GM12878 (cell line): ENCODE data around the gene ANKDD1A. TPM values are rescaled to one million over a fixed set of nuclear protein-coding genes. Genes with fewer than 3 reads are reported as not detected.
A peak's percentile ranks its signal among the peaks of the same experiment; 100 is the strongest.

Experiments
- ATF7 ChIP-seq: fragments of 450-650 bp; IDR thresholded peaks from 2 replicates; pipeline ENCODE4 v1.6.1; 2016; ENCODE audit warnings: low read depth, mild to moderate bottlenecking
- BCLAF1 ChIP-seq: fragments of 450-650 bp; IDR thresholded peaks from 2 replicates; pipeline ENCODE4 v1.6.1; 2017; ENCODE audit warnings: antibody characterized with exemption, mild to moderate bottlenecking, moderate library complexity
- BMI1 ChIP-seq: fragments of 450-650 bp; IDR thresholded peaks from 2 replicates; pipeline ENCODE4 v1.6.1; 2016; ENCODE audit warnings: mild to moderate bottlenecking, moderate library complexity, borderline replicate concordance
- DPF2 ChIP-seq: fragments of 450-650 bp; IDR thresholded peaks from 2 replicates; pipeline ENCODE4 v1.6.1; 2017; ENCODE audit warnings: mild to moderate bottlenecking
- E2F4 ChIP-seq: IDR thresholded peaks from 2 replicates; pipeline ENCODE4 v1.6.1; 2012; ENCODE audit warnings: low read depth, low read length, improper control_type of control experiment
- EED ChIP-seq: sonication (generic); IDR thresholded peaks from 2 replicates; pipeline ENCODE4 v1.6.1; 2016; ENCODE audit warnings: antibody characterized with exemption, low read depth
- ELK1 ChIP-seq: IDR thresholded peaks from 2 replicates; pipeline ENCODE4 v1.6.1; 2012; ENCODE audit warnings: low read depth, low read length, improper control_type of control experiment
- EP300 ChIP-seq, 2 experiments: fragments of 150-350 bp in 1 of 2; IDR thresholded peaks; 2 replicates each; pipeline ENCODE4 v1.6.1; 2011 to 2012; ENCODE audit warnings: low read depth in 2 of 2, low read length in 2 of 2, borderline replicate concordance in 1 of 2, improper control_type of control experiment in 1 of 2, inconsistent platforms in 1 of 2; ENCODE audit not compliant: control insufficient read depth in 1 of 2
- ETV6 ChIP-seq, 2 experiments: fragments of 450-650 bp in 1 of 2; IDR thresholded peaks in 1 of 2; conservative IDR thresholded peaks in 1 of 2; 2 replicates each; pipeline ENCODE4 v1.6.1; 2014; ENCODE audit warnings: antibody characterized with exemption in 1 of 2, borderline replicate concordance in 1 of 2, low read depth in 1 of 2, mild to moderate bottlenecking in 1 of 2, moderate library complexity in 1 of 2
- EZH2 ChIP-seq: IDR thresholded peaks from 2 replicates; pipeline ENCODE4 v1.6.1; 2012; ENCODE audit warnings: low read depth, mild to moderate bottlenecking, control low read depth, inconsistent platforms, low read length, borderline replicate concordance; ENCODE audit not compliant: control insufficient read depth
- HDAC6 ChIP-seq: fragments of 200-600 bp; sonication (generic); IDR thresholded peaks from one replicate; pipeline ENCODE4 v1.8.0; 2017; ENCODE audit warnings: antibody characterized with exemption; ENCODE audit not compliant: unreplicated experiment
- MYB ChIP-seq: fragments of 150-350 bp; IDR thresholded peaks from 2 replicates; pipeline ENCODE4 v1.6.1; 2014; ENCODE audit warnings: mild to moderate bottlenecking, low read depth, low read length, borderline replicate concordance
- NFIC ChIP-seq: IDR thresholded peaks from 2 replicates; pipeline ENCODE4 v1.6.1; 2012; ENCODE audit warnings: low read depth, mild to moderate bottlenecking, inconsistent platforms, low read length, moderate library complexity
- NKRF ChIP-seq: fragments of 450-650 bp; conservative IDR thresholded peaks from 2 replicates; pipeline ENCODE4 v1.6.1; 2017; ENCODE audit warnings: mild to moderate bottlenecking, moderate library complexity
- NR2F1 ChIP-seq: fragments of 450-650 bp; conservative IDR thresholded peaks from 2 replicates; pipeline ENCODE4 v1.6.1; 2017; ENCODE audit warnings: mild to moderate bottlenecking
- PKNOX1 ChIP-seq: fragments of 450-650 bp; IDR thresholded peaks from 2 replicates; pipeline ENCODE4 v1.6.1; 2016; ENCODE audit warnings: mild to moderate bottlenecking
- RAD21 ChIP-seq: IDR thresholded peaks from 2 replicates; pipeline ENCODE4 v1.6.1; 2011; ENCODE audit warnings: mild to moderate bottlenecking, low read depth, low read length, moderate library complexity; ENCODE audit not compliant: insufficient read depth
- SREBF2 ChIP-seq: IDR thresholded peaks from 2 replicates; pipeline ENCODE4 v1.6.1; 2012; ENCODE audit warnings: mild to moderate bottlenecking, low read length
- STAT3 ChIP-seq: IDR thresholded peaks from 2 replicates; pipeline ENCODE4 v1.6.1; 2011; ENCODE audit warnings: low read depth, low read length, improper control_type of control experiment
- SUPT20H ChIP-seq: IDR thresholded peaks from 2 replicates; pipeline ENCODE4 v1.6.1; 2011; ENCODE audit warnings: low read depth, mild to moderate bottlenecking, low read length, moderate library complexity, borderline replicate concordance; ENCODE audit not compliant: control insufficient read depth
- TCF12 ChIP-seq: IDR thresholded peaks from 2 replicates; pipeline ENCODE4 v1.6.1; 2011; ENCODE audit warnings: low read depth, mild to moderate bottlenecking, low read length
- YY1 ChIP-seq: IDR thresholded peaks from 2 replicates; pipeline ENCODE4 v1.6.1; 2011; ENCODE audit warnings: low read depth, mild to moderate bottlenecking, low read length
- polyA plus RNA-seq, 11 experiments: library from polyadenylated mRNA; depleted of rRNA in 4 of 11; unstranded in 6 of 11; stranded (reverse) in 5 of 11; fragments of >200 nt; fragmentation: Nextera tagmentation in 4 of 11; fragmentation: Illumina TruSeq in 1 of 11; extraction: Ambion mirVana in 4 of 11; extraction: Trizol in 1 of 11; gene quantifications; 1 replicate in 1 of 11; 2 replicates in 10 of 11; pipeline versions ENCODE4 v1.2.1 to v1.2.3, GENCODE V29; 2011 to 2016; ENCODE audit warnings: inconsistent platforms in 2 of 11, missing spikeins in 2 of 11, low read depth in 1 of 11
- total RNA-seq, 4 experiments: library from RNA; depleted of rRNA in 3 of 4; stranded (reverse); fragments of >200 nt in 3 of 4; fragmentation: Illumina TruSeq in 1 of 4; extraction: Trizol in 1 of 4; gene quantifications; 2 replicates each; pipeline versions ENCODE4 v1.2.1 to v1.2.3, GENCODE V29; 2013 to 2021

The ANKDD1A gene
- total and polyA plus RNA-seq, 10 of the 15 experiments (the other 5 are each of a cell fraction or from before 2014, with no cell fraction given) = 1.5 to 6.6 (median 4.1) TPM

DNA sequence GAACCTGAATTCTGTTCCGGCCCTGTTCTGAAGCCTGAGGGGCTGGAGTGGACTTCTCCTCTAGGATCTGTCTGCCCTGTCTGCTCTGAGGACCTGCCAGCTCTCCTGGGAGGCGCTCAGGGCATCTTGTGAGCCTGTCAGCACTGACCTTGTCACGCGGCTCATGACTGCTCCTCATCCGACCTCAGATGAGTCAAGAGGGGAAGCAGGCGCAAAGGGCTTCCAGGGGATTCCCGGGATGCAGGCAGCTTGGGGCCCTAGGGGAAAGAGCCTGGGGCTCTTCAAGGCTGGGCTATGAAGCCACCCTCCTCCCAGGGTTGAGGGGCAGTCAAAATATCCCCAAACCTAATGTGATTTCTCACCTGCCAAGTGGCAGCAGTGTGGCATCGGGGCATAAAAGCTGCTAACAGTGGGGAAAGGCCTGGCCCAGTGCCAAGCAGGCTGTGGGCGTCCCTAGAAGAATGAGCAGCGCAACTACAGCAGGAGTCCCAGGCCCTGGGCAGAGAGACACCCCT lies 27.6 kb upstream of the ANKDD1A start (continued):
- TF ChIP-seq EP300 (IDR thresholded peaks at IDR 0.05; ENCODE audit: borderline replicate concordance in 1 of 2, control insufficient read depth in 1 of 2, low read depth in 2 of 2, low read length in 2 of 2) (peak; percentile 44 to 62; a peak in 2 of 4 replicates), RAD21 (no peak), ETV6 (conservative IDR thresholded peaks at IDR 0.05 in 1 of 2, IDR thresholded peaks at IDR 0.05 in 1 of 2; ENCODE audit: borderline replicate concordance in 1 of 2, low read depth in 1 of 2) (peak in 1 of 2 experiments; percentile 45; a peak in 1 of 4 replicates), HDAC6 (no peak), SUPT20H (no peak), EED (peak; percentile 97), SREBF2 (no peak), NKRF (no peak), YY1 (no peak), STAT3 (no peak), ATF7 (peak; percentile 21; the same call in 1 of the 2 replicates), NFIC (peak; percentile 26; the same call in 1 of the 2 replicates), BCLAF1 (no peak), E2F4 (no peak), MYB (no peak), DPF2 (peak; percentile 85), TCF12 (no peak), NR2F1 (peak; percentile 87), EZH2 (no peak), BMI1 (no peak), PKNOX1 (peak; percentile 75), ELK1 (no peak)
